T-helper 22 cell (primary cell): Measurements from ENCODE around the gene DSG3.

Experiments
- DNase-seq: peaks from one replicate; pipeline ENCODE4 v3.0.0-alpha.2; 2020; ENCODE audit warnings: low read depth

The DSG3 gene

DNA sequence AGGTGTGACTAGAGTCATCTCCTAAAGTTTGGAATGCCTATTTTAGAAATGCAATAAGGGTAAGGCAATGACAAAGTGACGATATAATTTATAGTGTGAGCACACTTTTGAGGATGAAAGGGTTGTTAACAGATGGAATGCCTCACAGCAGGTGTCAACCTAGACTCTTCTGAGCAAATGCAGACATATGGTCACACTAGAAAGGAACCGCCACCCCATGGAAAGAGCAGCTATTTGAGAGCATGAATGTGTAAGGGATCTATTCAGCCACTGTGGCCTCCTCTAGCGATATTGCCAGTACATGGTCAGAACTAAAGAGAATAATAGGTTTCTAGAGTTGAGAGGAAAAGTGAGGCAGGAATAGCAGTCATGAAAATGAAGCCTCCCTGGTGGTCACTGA is 68.9 kb downstream of the DSG3 start:
- DNase-seq, result no peak

DNA sequence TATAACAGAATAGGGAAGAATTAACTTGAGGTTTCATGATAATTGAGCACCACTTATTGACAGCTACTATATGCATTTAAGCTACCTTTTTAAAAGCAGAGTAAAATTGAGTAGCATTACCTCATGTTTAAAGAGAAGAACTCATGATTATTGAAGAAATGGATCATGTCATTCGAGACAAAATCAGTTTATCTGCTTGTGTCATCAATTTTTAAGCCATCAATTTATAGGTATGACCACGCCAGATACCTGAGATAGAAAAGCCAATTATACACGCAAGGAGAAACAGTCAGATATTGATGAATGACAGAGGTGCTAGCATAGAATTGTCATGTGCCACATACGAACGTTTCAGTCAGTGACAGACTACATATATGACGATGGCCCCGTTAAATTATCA is 78.8 kb downstream of the DSG3 start:
- DNase-seq, result no peak
